Activated CD8-positive, alpha-beta T cell treated with anti-CD3 and anti-CD28 coated beads for 36 hours (primary cell): ENCODE data around the gene UBA5. TPM values are rescaled to one million over a fixed set of nuclear protein-coding genes. Genes with fewer than 3 reads are reported as not detected.

Source experiments
- ATAC-seq: fragments of 200-7000 bp; cut with Tn5 transposase; one replicate; pipeline ENCODE4 v1.10.0; 2021; ENCODE audit warnings: mild to moderate bottlenecking, moderate library complexity
- CTCF ChIA-PET: fragments of 350-600 bp; sonication (Branson Sonifier 250); formaldehyde crosslinking; loops from one replicate; lab custom pipeline; 2021; ENCODE audit warnings: antibody characterized with exemption; lab: Charles Lee
- POLR2A ChIA-PET: fragments of 350-600 bp; sonication (Branson Sonifier 250); formaldehyde crosslinking; loops from one replicate; lab custom pipeline; 2021; ENCODE audit warnings: antibody characterized with exemption; lab: Charles Lee
- DNase-seq: peaks from one replicate; pipeline ENCODE4 v3.0.0-alpha.2; 2020
- H3K27ac Mint-ChIP-seq: one replicate; pipeline ENCODE4 v1.8.0; 2021; ENCODE audit warnings: mild to moderate bottlenecking, mixed read lengths
- H3K27me3 Mint-ChIP-seq: one replicate; pipeline ENCODE4 v1.8.0; 2021; ENCODE audit warnings: mixed read lengths
- H3K36me3 Mint-ChIP-seq: one replicate; pipeline ENCODE4 v1.8.0; 2021; ENCODE audit warnings: low read depth, mixed read lengths
- H3K4me1 Mint-ChIP-seq: one replicate; pipeline ENCODE4 v1.8.0; 2021; ENCODE audit warnings: low read depth, mixed read lengths
- H3K4me3 Mint-ChIP-seq: one replicate; pipeline ENCODE4 v1.8.0; 2021; ENCODE audit warnings: mild to moderate bottlenecking, moderate library complexity, mixed read lengths
- H3K9me3 Mint-ChIP-seq: one replicate; pipeline ENCODE4 v1.8.0; 2021; ENCODE audit warnings: mixed read lengths
- intact Hi-C: fragments of 100-400 bp; cut with micrococcal nuclease; formaldehyde crosslinking; loops from one replicate; pipeline ENCODE4 v1.10.0; 2022
- total RNA-seq, 2 experiments: library from RNA; stranded (reverse); gene quantifications; one replicate each; pipeline ENCODE4 v1.2.3, GENCODE V29; 2021
- TF ChIP-seq, protein P1 (sequence below): fragments of 200-600 bp; IDR thresholded peaks from one replicate; pipeline ENCODE4 v1.8.0; 2022; ENCODE audit warnings: antibody characterized with exemption, mild to moderate bottlenecking

Gene UBA5
- total RNA-seq, 2 experiments from 2014 or later, result 67.7 to 69.4 TPM

DNA sequence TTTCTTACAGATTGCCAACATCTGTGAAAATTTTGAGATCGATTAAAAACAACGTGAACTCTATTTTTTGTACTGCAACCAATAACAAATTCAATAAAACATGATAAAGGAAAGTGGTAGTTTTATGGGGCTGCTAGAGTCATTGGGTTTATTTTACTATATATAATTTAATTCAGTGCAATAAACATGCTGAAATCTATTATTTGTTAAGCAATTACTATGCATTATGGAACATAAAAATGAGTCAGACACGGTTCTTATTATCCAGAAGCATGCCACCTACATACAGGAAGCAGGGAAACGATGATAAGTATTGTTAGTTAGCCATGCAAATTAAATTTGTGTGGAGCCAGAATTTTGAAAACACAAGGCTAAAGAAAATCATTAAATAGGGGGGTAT is 34.9 kb downstream of the UBA5 start:
- no peak overlapping the region for H3K27ac Mint-ChIP-seq
- ChIA-PET CTCF (no interaction called here), POLR2A (no interaction called here)
- H3K4me1 Mint-ChIP-seq, result peaks cover 2% of the 10 kb centered on the region
- no peak for ATAC-seq
- TF ChIP-seq, protein P1, sequence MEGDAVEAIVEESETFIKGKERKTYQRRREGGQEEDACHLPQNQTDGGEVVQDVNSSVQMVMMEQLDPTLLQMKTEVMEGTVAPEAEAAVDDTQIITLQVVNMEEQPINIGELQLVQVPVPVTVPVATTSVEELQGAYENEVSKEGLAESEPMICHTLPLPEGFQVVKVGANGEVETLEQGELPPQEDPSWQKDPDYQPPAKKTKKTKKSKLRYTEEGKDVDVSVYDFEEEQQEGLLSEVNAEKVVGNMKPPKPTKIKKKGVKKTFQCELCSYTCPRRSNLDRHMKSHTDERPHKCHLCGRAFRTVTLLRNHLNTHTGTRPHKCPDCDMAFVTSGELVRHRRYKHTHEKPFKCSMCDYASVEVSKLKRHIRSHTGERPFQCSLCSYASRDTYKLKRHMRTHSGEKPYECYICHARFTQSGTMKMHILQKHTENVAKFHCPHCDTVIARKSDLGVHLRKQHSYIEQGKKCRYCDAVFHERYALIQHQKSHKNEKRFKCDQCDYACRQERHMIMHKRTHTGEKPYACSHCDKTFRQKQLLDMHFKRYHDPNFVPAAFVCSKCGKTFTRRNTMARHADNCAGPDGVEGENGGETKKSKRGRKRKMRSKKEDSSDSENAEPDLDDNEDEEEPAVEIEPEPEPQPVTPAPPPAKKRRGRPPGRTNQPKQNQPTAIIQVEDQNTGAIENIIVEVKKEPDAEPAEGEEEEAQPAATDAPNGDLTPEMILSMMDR, result no peak
- H3K9me3 Mint-ChIP-seq, result no peaks in the 10 kb centered on the region
- intact Hi-C loops, result no loop called here
- H3K36me3 Mint-ChIP-seq, result peaks cover 22% of the 10 kb centered on the region
- DNase-seq, result no peak
- no peak overlapping the region for H3K4me3 Mint-ChIP-seq
- H3K27me3 Mint-ChIP-seq, result no peaks in the 10 kb centered on the region

DNA sequence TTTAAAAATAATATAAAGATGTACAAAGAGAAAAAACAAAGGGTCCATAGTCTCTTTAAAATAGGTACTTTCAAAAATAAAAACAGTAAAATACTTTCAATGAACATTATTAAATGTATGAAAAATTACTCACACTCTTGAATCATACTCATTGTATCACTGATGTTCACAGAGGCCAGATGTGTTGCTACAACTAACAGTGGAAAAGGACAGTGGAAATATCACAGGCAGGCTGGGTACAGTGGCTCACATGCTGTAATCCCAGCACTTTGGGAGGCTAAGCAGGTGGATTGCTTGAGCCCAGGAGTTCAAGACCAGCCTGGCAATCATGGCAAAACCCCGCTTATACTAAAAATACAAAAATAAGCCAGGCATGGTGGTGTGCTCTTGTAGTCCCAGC is 35.3 kb downstream of the UBA5 start:
- no peaks in the 10 kb centered on the region for H3K9me3 Mint-ChIP-seq
- H3K4me3 Mint-ChIP-seq, result no peak overlapping the region
- no peak overlapping the region for H3K27ac Mint-ChIP-seq
- ChIA-PET POLR2A (no interaction called here), CTCF (no interaction called here)
- intact Hi-C loops, result no loop called here
- TF ChIP-seq, protein P1, result no peak
- ATAC-seq (no peak), DNase-seq (no peak)
- peaks cover 2% of the 10 kb centered on the region for H3K4me1 Mint-ChIP-seq
- peaks cover 23% of the 10 kb centered on the region for H3K36me3 Mint-ChIP-seq
- no peaks in the 10 kb centered on the region for H3K27me3 Mint-ChIP-seq

DNA sequence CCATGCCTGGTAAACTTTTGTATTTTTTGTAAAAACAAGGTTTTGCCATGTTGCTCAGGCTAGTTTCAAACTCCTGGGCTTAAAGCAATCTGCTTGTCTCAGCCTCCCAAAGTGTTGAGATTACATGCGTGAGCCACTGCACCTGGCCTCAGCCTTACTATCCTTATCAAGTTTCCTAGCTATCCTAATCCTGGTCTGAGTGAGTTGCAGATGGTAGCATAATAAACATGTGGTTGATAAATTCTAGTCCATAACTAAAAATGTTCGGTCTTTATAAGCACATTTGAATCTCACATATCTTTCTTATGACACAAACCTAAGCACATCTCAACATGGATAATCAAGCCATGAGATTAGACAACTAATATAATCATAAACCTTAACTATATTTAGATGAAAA is 43.6 kb downstream of the UBA5 start:
- CTCF ChIA-PET, result no interaction called here
- no peak overlapping the region for H3K27ac Mint-ChIP-seq
- no peak overlapping the region for H3K4me3 Mint-ChIP-seq
- intact Hi-C loops, result no loop called here
- no peaks in the 10 kb centered on the region for H3K9me3 Mint-ChIP-seq
- no peak for ATAC-seq
- TF ChIP-seq, protein P1, result no peak
- no peaks in the 10 kb centered on the region for H3K27me3 Mint-ChIP-seq
- POLR2A ChIA-PET, result no interaction called here
- H3K4me1 Mint-ChIP-seq, result peaks cover 4% of the 10 kb centered on the region
- H3K36me3 Mint-ChIP-seq, result peaks cover 28% of the 10 kb centered on the region
- no peak for DNase-seq

GRCh38 chr3:132709761-132710160 is 49.6 kb downstream of the UBA5 start:
- Mint-ChIP-seq H3K27ac (no peak overlapping the region), H3K36me3 (peaks cover 26% of the 10 kb centered on the region), H3K4me3 (no peak overlapping the region), H3K27me3 (no peaks in the 10 kb centered on the region), H3K9me3 (no peaks in the 10 kb centered on the region), H3K4me1 (peaks cover 3% of the 10 kb centered on the region)
- ChIA-PET POLR2A (no interaction called here), CTCF (no interaction called here)
- TF ChIP-seq, protein P1, result no peak
- ATAC-seq (no peak), DNase-seq (no peak)
- intact Hi-C loops, result no loop called here

DNA sequence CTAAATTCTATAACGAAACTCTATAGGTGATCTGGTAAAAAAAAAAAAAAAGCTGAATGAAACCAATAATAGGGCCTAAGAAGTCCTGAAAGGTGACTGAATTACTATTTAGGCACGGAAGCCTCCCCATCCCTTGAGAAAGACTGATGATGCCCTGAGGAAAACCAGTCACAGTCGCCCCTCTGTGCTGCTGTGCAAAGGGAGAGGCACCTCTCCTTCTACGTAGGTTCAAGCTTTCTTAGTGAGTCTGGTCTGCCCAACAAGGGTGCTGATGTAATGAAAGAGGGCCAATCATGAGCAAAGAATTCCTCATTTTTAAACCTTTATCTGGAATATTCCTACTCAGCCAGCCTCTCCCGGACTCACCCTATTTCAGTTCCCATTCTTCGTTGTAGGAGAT is 50.2 kb downstream of the UBA5 start:
- intact Hi-C loops, result no loop called here
- ChIA-PET POLR2A (no interaction called here), CTCF (no interaction called here)

More for the DNA sequence above, 50.2 kb downstream of the UBA5 start:
- peaks cover 2% of the 10 kb centered on the region for H3K4me1 Mint-ChIP-seq
- peaks cover 26% of the 10 kb centered on the region for H3K36me3 Mint-ChIP-seq
- H3K27me3 Mint-ChIP-seq, result no peaks in the 10 kb centered on the region
- no peak overlapping the region for H3K4me3 Mint-ChIP-seq
- no peak for ATAC-seq
- H3K27ac Mint-ChIP-seq, result no peak overlapping the region
- H3K9me3 Mint-ChIP-seq, result no peaks in the 10 kb centered on the region
- no peak for DNase-seq
- TF ChIP-seq, protein P1, result no peak
